ENCODE measurements around the gene ITGA4.

- TF ChIP-seq CTCF (IDR thresholded peaks at IDR 0.05): no peak
- no peak for TF ChIP-seq POLR2A (IDR thresholded peaks at IDR 0.05)
These were observed 109.3 kb downstream of the ITGA4 start for GRCh38 chr2:181566334-181567032.

All from lower leg skin (tissue), 3 donors.